HG03469 (cell line): ENCODE results near the gene SEC14L1.
"Not testable (repeated sequence)": the region's sequence is repeated elsewhere in the genome, so short reads cannot be mapped to it uniquely, and the experiment has no call there.

Experiments used
- ATAC-seq: cut with Tn5 transposase; IDR thresholded peaks from one replicate; pipeline ENCODE4 v1.9.1; 2021; ENCODE audit warnings: mild to moderate bottlenecking, moderate library complexity, moderate number of reproducible peaks; ENCODE audit not compliant: unreplicated experiment

The SEC14L1 gene

DNA sequence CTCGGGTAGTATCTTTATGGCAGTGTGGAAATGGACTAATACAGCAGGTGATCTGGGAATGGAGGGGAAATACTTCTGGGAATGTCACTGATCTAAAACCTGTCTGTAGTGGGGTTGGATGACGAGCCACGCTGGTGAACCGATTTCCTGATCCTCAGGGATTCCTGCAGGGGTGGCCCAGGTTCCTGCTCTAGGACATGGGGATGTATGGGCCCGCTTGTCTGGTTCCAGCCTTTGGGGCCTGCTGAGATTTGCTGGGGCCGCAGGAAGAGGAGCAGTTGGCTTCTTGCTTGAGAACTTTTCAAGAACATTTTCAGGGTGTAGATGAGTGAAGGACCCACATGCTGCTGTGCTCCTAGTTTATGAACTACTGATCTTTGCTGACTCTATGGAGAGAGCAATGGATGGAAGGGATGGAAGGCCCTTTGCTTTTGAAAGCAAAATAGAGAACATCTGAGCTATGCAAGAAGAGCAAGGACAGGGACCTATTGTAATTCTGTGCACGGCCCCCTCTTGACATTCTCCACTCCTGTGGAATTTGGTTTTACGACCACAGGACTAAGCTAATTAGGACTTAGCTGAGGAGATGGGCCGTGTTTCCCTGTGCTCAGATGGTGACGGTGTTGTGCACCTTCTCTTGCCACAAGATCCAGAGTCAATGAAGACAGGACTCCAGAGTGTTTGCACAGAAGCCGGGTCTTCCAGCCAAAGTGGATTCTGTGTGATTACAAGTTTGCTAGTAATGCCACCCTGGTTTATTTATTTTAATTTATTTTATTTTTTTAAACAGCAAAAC, 90.5 kb downstream of the SEC14L1 start:
- ATAC-seq = no peak

GRCh38 chr17:77233127-77233526, 92.4 kb downstream of the SEC14L1 start:
- no peak for ATAC-seq

GRCh38 chr17:77233635-77234334, 93.0 kb downstream of the SEC14L1 start:
- no peak for ATAC-seq

DNA sequence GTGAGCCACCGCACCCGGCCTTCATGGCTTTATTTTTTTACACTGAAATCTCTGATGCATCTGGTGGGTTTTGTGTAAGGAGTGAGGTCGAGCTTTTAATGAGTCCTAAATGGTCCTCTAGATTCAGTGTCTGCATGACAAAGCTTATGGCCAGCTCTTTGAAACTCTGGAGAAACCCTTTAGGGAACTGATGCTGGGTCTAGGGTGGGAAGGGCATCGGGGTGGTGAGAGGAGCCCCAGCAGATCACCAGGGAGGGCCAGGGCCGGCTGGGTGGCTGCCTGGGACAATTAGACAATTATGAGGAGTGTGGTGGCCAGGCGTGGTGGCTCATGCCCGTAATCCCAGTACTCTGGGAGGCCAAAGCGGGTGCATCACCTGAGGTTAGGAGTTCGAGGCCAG, 93.9 kb downstream of the SEC14L1 start:
- no peak for ATAC-seq

DNA sequence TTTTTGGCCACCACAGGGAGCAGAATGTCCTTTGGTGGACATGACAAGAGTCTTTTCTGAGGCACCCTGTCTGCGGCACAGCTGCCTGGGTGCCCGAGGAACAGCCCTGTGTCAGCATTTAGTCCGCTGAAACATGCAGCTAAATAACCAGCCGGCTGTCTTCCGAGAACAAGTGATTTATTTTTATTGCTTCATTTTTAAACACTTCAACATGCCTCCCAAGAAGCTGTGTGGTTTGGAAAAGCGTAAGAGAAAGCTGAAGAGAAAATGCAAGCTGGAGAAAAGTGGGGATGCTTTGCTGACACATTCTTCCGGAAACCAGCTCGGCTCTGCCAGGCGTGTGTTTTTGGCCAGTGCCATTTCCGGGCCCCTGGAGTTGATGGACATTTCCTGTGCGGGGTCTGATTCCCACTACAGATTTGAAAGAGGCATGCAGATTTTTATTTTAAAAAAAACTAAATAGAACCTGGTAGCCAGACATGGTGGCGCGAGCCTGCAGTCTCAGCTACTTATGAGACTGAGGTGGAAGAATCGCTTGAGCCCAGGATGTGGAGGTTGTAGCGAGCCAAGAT, 94.7 kb downstream of the SEC14L1 start:
- no peak for ATAC-seq

DNA sequence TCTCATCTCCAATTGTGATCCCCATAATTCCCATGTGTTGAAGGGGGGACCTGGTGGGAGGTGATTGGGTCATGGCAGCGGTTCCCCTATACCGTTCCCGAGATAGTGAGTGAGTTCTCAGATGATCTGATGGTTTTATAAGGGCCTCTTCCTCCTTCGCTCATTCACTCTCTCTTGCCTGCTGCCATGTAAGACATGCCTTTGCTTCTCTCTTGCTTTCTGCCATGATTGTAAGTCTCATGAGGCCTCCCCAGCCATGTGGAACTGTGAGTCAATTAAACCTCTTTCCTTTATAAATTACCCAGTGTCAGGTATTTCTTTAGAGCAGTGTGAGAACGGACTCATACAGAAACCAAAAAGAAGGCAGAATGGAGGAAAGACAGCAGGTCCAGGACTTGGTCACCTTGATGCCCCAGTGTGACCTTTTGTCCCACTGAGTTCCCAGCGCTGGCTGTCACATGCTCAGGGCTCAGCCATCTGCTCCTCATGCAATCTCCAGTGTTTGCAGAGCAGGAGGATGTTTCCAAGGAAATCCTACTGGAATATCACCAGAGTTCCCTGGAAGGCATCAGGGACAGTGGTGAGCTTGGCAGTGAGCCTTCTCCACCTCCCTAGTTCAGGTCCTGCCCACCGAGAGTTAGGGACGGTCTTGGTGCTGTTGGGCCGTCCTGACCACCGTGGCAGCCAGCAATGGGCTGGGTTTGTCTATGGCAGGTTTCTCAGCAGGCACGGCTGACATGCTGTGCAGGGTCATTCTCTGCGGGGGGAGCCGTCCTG, 96.7 kb downstream of the SEC14L1 start:
- no peak for ATAC-seq

GRCh38 chr17:77240976-77241375, 100.2 kb downstream of the SEC14L1 start:
- ATAC-seq = no peak

DNA sequence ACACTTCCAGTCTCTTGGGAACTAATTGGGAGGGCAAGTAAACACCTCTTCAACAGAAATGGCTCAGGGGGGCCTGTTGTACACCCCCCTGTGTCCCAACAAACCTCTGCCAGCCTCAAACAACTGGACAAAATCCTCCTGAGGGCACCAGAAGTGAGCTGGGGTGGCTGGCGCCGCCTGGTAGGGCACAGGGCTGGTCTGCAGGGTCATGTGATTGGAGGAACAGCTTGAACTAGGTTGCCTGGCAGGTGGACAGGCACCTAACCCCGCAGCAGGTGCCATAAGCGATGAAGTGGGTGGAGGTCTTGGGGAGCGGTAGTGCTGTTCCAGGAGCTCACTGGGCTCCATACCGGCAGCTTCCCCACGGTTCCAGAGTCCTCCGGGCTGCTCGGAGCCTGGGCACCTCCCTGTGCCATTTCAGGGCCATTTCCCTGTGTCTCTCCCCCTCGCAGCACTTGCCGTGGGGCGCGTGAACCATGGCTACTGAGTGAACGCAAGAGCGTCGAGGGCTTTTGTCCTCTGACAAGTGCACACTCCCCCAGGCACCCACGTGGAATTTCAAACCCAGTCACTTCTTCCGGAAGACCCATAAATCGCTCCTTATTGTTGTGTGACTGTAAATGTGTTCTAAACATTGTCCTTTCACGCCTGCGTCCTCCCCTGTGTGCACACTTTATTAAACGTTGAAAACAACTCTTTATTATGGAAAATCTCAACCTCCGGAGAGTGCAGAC, 101.5 kb downstream of the SEC14L1 start:
- ATAC-seq = no peak

DNA sequence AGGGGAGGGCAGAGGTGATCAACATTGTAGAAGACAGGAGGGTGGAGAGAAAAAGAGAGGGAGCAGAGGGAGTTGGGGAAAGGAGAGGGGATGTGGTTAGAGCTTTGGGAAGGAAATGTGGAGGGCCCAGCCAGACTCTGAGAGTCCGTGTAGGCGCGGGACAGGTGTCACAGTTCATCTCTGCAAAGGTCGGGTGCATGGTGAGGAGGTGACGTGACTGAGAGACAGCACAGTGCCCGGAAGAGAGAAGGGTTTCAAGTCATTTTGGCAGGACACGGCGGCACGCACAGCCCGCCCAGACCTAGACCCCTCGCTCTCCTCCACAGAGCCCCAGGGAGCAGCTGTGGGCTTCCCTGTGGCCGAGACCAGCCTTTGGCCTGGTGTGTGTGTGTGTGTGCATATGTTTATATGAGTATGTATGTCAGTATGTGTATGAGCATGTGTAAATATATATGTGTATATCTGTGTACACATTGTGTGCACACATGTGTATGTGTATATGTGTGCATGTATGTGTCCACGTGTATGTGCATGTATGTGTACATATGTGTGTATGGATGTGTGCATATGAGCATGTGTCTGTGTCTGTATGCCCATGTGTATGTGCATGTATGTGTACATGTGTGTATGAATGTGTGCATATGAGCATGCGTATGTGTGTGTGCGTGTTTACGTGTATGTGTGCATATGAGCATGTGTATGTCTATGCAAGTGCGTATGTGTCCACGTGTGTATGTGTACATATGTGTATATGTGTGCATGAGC, 104.6 kb downstream of the SEC14L1 start:
- no peak for ATAC-seq

- ATAC-seq = no peak
Measured at GRCh38 chr17:77246110-77247047, 105.6 kb downstream of the SEC14L1 start.

- no peak for ATAC-seq
Measured at GRCh38 chr17:77247048-77247541, 106.3 kb downstream of the SEC14L1 start.

- no peak for ATAC-seq
Measured at GRCh38 chr17:77247609-77248008, 106.8 kb downstream of the SEC14L1 start.

GRCh38 chr17:77248216-77249114, 107.7 kb downstream of the SEC14L1 start:
- no peak for ATAC-seq

DNA sequence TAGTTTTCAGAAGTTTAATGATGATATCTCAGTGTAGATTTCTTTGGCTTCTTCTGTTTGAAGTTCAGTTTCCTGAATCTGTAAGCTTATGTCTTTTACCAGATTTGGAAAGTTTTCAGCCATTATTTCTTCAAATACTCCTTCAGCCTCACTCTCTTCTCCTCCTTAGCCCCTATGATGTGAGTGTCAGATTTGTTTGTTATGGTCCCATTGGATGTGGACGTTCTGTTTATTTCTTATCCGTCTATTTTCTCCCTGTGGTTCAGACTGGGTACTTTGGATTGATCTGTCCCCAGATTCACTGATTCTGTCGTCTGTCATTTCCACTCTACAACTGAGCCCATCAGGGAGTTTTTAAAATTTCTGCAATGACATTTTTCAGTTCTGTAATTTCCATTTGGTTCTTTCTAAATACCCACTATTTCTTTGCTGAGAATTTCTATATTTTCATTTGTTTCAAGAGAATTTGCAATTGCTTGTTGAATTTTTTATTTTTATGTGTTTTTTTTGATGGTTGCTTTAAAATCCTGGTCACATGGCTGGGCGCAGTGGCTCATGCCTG, 110.9 kb downstream of the SEC14L1 start:
- ATAC-seq = no peak

- ATAC-seq = not testable (repeated sequence)
Measured at GRCh38 chr17:77252306-77252705, 111.5 kb downstream of the SEC14L1 start.

DNA sequence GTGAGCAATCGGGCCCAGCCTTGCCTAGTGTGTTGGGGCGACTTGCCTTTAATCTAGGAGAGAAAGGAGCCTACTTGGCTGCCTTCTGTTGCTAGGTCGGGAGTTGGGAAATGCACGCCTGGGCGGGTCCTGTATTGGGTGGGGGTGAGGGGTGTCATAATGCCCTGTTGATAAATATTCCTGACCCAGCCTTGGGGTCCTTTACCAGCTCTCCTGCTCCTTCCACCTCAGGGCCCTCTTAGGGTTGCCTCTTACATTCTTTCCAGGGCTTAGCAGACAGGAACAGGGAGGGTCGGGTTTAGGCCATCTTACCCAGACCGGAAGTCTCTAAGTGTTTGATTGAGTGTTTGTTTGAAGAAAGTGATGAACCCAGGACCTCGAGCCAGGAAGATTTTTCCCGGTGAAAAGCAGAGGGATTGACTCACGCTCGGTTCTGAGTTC, 112.9 kb downstream of the SEC14L1 start:
- no peak for ATAC-seq
